Medulla oblongata (tissue), 1 donor: ENCODE measurements around the gene STAT6.
A peak's percentile ranks its signal among the peaks of the same experiment; 100 is the strongest.
"Not testable (repeated sequence)": the region's sequence is repeated elsewhere in the genome, so short reads cannot be mapped to it uniquely, and the experiment has no call there.

Experiments used
- DNase-seq: peaks from one replicate; pipeline ENCODE4 v3.0.0-alpha.2; 2015; ENCODE audit errors: extremely low spot score

The STAT6 gene

DNA sequence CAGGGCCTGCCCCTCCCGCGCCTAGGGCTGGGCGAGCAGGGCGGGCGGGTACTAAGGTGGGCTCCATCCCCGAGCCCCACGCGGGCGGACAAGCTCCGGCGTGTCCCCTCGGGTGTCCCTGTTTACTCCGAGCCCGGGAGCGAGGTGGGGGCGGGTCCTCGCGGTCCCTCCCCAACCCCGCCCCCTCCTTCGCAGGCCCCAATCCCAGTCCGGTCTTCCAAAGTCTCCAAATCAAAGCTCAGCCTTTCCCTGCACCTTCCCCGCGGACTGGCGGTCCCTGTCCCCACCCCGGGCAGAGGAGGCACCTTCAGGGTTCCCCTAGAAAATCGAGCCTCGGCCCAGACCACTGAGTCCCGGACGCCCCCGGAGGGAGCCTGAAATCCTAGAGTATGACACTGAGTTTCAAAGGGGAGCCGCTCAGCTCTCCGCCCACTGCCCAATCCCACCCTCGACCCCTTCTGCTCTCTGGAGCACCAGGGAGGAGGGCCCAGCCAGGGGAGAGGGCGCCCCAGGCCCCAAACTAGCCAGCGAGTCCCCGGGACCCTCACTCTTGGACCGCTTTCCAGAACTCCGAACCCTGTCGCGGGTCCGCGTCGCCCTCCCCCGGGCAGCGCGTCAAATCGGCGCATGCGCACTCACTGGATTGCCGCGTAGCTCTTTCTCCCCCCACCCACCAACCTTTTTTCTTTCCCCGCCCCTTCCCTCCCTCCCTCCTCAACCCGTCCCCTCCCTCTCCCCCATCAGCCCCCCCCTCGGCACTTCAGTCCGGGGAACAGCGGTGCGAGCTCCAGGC lies 16.8 kb upstream of the STAT6 start, which contains the start of gene LRP1:
Gene LRP1 (plus strand): TSS at position 758 of the 793 bp plus-strand sequence. CDS start 482 bp downstream, outside the sequence.
- peak; percentile 87 for DNase-seq

DNA sequence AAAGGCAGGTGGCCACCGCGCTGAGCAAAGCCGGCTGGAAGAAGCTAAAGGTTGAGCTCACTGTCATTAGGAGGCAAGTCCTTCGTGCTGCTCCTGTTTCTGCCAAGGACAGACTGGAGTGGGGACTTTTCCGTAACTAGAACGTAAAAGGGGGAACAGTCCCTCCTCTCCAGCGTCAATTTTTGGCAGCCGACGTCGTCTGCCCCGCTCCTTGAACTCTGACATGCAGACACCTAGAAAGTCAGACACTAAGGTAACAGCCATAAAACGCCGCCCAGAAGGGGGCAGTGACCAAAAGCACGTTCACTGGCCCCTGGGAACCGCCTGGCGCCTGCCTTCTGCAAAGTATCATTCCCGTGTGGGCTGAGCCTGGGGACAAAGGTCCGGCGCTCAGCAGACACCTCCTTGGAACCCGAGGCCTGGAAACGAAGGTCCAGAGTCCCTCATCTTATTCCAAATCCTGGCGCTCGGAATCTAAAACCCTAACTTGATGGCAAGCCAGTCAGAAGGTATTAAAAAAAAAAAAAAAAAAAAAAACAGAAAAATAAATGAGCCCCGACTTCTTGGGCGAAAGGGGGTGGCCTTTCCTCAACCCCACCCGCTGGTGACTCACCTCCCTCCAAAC lies 16.1 kb upstream of the STAT6 start:
- DNase-seq = peak; percentile 68

DNA sequence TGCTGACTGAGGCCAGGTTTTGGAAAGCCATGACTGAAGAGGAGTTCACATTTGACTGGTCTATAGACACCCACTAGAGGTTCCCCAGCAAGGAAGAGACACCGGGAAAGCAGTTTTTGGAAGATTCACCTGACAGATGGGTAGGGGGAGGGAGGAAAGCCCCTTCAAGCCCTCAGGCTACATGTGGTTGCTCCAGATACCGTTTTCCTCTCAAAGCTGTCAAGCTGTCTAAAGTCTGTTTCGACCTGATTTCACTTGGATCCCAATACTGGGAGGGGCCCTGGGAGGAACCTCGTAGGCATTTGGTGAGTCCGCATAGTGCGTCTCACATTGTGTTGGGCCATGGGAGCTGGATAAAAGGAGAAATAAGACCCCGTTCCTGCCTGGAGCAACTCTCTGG lies 15.4 kb upstream of the STAT6 start:
- no peak for DNase-seq

DNA sequence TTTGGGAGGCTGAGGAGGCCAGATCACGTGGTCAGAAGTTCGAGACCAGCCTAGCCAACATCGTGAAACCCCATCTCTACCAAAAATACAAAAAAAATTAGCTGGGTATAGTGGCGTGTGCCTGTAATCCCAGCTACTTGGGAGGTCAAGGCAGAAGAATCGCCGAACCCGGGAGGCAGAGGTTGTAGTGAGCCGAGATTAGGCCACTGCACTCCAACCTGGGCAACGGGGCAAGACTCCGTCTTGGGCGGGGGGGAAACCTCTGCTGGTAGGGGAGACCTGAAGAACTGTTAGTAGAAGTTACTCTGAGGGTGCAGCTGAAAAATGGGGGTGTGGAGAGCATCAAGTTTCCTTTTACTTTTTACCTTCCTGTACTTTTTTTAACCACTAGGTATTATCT lies 14.9 kb upstream of the STAT6 start:
- no peak for DNase-seq

DNA sequence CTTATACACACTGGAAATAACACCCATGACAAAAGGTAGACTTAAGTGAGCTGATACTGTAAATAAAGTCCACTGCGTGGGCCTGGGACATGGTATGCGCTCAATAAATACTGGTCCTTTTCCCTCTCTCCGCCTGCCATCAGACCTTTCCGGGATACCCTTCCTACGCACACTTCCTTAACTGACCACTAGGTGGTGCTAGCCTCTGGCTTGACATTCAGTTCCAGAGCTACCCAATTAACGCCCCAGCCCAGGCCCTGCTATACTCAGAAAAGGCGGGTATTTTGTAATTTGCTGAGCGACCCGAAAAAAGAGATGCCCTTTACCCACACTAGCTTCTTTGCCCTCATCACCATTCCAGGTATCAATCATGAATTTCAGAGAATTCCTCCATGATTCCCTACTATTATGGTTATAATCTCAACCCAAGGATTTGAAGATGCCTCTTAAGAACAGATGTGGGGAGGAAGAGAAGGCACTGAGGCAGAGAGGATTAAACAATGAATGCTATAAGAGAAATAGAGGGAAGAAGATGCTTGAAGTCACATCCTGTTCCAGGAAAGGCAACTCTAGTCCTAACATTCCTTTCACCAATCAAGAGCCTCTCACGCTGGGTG lies 13.2 kb upstream of the STAT6 start:
- peak; percentile 90 for DNase-seq

DNA sequence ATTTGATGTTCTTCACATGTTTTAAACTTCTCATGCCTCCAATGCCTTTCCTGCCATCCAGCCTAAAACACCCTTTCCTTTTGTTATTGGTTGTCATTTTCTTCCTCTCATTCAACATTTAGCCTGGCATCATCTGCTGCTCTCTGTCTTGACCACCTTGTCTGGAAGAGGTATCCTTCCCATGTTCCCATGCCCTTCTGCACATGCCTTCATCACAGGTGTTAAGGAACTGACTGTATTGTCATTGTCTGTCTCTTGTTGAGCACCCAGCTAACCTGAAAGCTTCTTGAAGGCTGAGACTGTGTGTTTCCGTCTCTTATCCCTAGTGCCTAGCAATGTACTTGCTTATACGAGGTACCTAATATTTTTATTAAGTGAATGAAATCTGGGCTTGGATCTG lies 12.7 kb upstream of the STAT6 start:
- no peak for DNase-seq

DNA sequence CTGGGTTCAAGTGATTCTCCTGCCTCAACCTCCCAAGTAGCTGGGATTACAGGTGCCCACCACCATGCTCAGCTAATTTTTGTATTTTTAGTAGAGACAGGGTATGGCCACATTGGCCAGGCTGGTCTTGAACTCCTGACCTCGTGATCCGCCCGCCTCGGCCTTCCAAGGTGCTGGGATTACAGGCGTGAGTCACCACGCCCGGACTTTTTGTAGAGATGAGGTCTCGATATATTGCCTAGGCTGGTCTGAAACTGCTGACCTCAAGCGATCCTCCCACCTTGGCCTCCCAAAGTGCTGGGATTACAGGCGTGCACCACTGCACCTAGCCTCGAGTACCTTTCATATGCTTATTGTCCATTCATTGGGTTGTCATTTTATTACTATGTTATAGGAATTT lies 9.6 kb upstream of the STAT6 start:
- not testable (repeated sequence) for DNase-seq

DNA sequence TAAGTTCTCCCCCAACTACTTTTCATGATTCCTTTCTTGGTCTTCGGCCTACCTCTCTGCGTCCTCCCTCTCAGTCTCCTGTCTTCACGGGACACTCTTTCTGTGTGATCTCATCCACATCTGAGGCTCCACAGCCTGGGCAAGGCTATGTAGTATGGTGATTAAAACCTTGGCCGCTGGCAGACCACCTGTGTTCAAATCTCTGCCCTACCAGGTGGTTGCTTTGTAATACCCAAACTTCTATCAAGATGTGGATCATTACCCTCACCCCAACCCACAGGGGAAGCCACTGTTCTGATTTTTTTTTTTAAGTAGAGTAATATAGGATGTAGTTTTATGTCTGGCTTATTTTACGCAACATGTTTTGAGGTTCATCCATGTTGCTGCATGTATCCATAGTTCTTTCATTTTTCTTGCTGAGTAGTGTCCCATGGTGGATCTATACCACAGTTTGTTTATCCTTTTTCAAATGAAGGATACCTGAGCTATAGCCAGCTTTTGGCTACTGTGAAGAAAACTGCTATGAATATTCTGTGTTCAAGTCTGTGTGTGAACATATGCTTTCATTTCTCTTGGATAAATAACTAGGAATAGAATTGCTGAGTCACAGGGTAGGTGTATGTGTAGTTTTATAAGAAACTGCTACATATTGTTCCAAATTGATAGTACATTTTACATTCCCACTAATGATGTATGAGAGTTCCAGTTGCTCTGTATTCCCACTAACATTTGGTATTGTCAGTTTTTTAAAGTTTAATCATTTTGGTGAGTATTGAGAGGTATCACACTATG lies 8.3 kb upstream of the STAT6 start:
- no peak for DNase-seq

DNA sequence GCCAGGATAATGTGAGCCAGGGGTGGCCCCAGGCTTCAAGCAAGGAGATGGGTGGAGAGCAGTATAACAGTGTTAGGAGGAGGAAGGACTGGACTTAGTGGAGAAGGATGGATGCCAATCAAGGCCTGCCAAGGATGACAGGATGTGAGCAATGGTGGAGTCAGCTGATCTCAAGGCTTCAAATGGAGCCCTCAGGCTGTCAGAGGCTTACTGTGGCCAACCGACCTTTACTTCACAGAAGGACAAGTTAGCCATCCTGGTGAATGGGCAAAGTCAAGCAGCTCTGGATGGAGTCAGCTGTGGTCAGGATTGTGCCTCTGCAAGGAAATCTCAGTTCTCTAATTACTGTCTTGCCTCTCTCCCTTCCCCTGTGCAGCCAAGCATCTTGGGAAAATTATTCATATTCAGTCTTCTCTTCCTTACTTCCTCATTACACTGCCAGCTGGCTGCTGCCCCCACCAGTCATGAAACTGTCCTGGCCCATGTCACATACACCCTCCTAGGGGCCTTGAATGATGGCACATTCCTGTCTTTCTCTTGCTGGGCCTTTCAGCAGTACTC lies 7.6 kb upstream of the STAT6 start:
- no peak for DNase-seq

DNA sequence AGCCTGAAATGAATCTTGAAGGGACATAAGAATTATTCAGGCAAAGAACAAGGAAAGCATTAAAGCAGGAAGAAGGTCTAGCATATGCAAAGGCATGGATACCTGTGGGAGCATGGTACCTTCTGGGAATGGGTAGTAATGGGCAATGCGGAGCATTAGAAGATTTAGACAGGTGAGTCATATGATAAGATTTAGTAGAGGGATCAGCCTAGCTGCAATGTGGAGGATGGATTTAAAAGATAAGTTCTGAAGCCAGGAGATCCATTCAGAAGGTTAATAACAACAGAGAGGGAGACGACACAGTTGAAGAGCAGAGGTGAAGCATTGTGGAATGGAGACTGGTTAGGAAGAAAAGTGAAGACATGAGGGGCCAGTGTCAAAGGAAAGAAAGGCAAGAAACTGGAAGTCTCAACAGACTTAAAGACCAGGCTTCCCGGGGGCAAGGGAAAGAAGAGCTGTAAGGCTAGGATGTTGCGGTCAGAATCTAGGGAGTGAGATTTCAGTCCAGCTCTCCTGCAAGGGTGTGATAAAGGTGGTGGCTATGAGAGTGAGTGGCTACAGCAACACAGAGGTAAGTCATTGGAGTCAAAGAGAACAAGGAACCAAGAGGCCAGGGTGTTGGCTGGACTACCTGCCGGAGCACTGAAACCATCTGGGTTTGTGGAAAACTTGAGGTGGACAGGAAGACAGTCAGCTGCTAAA lies 5.6 kb upstream of the STAT6 start:
- no peak for DNase-seq

DNA sequence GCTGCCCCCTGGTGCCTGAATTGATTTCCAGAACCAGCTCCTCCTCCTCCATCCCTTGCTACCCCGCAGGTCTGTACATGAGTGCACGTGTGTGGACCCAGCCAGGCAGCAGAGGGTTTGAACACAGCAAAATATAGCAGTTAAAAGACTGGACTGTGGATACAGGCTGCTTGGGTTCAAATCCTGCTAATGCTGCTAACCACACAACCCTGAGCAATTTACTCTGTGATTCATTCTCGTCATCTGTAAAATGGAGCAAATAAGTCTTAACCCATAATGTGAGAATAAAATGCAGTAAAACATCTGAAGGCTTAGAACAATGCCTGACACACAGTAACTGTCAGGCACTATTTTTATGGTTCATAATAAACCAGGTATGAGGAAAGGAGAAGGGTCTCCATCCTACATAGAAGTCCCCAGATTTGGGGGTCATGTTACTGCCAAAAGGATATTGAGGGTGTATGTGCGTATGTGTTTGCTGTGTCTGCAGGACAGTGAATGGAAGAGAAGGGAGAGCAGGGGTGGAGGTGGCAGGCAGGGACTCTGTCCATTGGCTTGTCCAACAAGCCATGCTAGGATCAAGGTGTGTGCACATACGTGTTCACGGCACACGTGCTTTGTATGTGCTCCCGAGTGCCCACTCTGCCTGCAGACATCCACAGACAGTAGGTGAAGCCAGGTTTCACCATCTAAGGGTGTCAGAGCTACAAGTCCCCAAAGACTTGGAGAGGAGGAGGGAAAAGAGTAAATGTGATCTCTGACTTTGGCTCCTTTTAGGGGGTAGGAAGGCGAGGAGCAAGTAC lies 1.5 kb upstream of the STAT6 start:
- DNase-seq = no peak

DNA sequence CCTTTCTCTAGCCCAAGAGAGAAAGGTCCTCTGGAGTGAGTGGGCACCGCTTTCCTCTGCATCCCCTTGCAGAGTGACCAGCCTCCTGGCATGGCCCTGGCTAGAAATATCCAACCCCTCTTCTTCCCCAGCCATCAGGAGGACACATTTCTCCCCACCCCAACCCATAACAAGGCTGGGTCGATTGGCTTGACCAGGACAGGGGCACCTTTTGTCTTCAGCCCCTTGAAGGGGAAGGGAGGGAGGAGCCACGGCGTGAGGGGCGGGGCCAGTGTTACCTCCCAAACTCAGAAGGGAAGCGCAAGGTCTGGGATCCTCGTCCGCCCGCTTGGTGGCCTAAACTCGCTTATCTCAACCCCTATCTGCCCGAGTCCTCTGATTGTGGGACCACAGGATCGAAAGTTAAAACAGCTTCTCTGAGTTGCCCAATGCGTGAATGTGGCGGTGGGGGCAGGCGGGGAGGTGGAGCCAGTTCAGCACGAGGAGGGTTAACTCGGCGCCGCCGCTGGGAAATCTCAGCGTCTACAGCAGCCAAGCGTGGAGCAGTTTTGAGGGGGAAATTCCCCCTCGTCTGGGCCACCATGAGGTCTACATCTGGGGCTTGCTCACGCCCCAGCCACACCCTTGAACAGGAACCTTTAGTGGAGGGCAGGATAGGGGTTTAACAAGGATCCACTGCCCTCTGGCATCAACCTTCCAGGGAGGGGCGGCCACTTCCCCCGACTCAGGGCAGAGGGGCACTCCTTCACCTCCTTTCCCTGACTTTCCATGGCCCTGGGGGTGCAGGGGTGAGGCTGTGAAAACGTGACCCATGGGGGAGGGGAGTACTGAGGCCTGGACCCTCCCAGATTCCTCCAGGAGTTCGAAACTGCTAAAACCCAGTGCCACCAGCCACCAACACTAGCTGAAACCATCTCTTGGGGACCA lies 795 bp downstream of the STAT6 start:
- DNase-seq = peak; percentile 38

DNA sequence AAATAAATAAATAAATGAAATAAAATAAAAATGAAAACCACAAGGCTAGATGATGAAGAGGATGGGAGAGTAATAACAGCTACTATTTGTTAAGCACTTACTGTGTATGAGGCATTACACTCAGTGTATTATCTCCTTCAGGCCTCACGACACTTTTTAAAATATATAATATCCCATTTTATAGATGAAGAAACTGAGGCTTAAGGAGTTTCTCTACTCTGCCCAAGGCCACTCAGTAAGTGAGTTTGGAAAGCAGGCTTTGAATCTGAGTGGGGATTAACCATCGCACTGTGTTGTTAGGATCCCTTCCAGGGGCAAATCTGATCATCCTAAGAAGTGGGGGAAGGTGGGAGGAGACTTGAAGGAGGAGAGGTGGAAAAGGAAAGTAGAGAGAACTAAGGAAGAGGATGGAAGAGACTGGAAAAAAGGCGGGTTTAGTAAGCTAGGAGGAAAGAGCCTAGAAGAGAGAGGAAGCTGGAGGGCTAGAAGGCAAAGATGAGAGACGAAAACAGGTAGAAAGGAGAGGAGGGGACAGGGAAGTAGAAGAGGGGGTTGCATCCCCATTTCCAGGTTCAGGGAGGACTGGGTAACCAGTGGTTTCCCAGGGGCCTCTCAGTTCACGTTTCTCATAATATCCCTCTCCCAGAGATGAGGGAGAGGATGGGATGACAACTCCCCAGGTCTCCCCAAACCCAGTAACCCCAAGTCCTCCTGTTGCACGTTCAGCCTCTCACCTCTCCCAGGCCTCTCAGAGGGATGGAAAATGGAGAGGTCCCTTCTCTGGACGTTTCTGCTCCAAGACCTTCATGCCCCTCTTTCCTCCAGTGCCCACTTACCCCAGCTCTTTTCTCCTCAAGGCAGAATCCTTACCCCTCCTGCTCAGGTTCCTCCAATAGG lies 1.7 kb downstream of the STAT6 start:
- DNase-seq = no peak

DNA sequence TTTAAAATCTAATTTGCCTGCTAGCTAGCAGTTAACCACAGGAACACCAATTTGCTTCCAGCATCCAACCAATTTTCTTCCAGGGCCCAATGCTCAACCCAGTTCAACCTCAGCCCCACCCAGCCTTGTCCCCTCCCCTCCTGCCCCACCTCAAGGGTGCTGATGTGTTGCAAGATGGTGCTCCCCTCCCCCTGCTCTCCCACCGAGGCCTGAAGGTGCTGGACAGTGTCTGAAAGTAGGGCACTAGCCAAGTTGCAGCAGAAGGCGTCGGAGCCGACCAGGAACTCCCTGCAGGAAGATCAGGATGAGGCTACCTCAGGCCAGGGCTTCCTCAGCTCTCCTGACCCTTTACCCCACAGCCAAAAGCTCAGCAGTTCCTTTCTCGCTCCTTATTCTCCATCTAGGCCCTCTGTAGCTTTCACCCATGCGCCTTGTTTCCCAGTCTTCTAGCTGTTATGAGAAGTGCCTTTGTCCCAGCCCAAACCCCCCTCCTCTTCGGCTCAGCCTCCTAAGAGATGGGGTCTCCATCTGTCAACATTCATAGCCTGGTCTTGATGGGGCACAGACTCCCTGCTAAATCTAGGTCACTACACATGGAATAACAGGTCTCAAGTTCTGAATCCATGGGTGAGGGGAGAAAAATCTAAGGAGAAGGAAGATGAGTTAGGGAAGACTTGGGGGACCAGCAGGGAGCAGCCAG lies 3.6 kb downstream of the STAT6 start:
- DNase-seq = no peak

DNA sequence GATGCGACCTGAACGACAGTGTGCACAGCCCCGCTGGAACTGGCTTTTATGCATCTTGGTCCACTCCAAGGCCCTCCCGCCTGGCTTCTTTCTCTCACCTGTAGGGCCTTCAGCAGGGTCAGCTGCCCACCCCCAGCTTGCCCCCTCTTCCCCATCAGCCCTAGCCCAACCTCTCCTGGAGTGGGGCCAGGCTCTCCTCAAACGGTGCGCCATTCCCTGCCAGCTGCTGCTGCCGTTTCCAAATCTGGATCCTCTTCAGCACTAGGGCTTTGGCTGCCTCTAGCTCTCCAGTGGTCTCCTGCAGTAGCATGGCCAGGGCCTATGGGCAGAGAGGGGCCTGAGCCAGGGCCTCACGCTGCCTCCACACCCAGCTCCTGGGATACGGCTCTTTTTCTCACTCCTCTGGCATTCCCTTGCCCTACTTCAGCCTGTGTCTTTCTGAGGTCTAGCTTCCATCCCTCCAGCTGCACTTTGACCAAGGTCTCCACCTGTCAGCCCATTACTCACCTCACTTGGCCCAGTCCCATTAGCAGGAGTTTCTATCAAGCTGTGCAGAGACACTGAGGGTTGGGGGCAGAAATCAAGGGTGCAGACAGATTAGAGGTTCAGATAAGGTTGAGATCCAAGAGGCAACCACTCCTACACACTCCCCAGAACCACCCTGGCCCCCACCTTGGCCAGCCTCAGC lies 5.0 kb downstream of the STAT6 start:
- no peak for DNase-seq

DNA sequence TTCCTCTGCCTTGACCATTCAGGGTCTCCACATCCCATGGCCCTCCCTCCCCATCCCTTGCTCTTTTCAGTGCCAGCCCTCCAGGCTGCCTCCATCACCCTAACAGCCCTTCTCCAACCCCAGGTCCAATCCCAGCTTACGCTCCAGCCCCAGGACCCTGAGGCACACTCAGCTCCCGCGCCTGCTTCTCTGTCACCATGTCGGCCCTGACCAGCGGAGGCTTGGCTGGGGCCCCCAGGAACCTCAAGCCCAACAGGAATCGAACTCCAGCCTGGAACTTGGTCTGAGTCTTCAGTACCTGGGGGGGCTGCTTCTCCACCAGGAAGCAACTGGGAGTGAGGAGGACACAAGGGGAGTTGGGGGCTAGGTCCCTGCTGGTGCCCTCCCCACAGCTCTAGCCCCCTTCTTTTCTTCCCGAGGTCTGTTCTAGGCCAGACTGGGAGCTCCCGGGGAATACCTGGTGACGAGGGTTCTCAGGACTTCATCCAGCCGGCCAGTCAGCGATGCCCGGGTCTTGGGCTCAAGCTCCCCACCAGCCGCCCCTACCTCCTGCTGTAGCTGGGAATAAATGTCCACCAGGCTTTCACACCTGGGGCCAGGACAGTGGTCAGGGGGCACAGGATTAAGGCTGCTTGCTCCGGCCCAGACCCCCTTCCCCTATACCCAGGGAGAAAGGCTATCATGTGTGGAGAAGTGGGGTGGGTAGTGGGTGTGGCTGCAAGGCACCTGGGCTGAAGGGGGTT lies 6.0 kb downstream of the STAT6 start:
- no peak for DNase-seq
